CD4-positive, alpha-beta T cell (primary cell): ENCODE results near the gene ACER1. TPM values are rescaled to one million over a fixed set of nuclear protein-coding genes. Genes with fewer than 3 reads are reported as not detected.

Experiments used
- ATAC-seq: fragments of 200-7000 bp; cut with Tn5 transposase; one replicate; pipeline ENCODE4 v1.10.0; 2022; ENCODE audit warnings: mild to moderate bottlenecking; ENCODE audit not compliant: poor library complexity
- CTCF ChIA-PET: fragments of 350-600 bp; sonication (Branson Sonifier 250); formaldehyde crosslinking; loops from one replicate; lab custom pipeline; 2021; ENCODE audit warnings: antibody characterized with exemption, inconsistent platforms; lab: Charles Lee
- POLR2A ChIA-PET: fragments of 350-600 bp; sonication (Branson Sonifier 250); formaldehyde crosslinking; loops from one replicate; lab custom pipeline; 2021; ENCODE audit warnings: antibody characterized with exemption, inconsistent platforms; lab: Charles Lee
- DNase-seq, 14 experiments: peaks; one replicate each; pipeline ENCODE4 v3.0.0-alpha.2; 2013 to 2020; ENCODE audit warnings: mixed read lengths in 2 of 14
- H3K27ac ChIP-seq, 2 donors: one replicate each; pipeline versions ENCODE4 v1.5.1 to v1.7.0; 2013; ENCODE audit warnings: low read length in 2 of 2, low read depth in 1 of 2, mild to moderate bottlenecking in 1 of 2
- H3K27me3 ChIP-seq, 2 experiments: 1 replicate in 1 of 2; 2 replicates in 1 of 2; pipeline versions ENCODE4 v1.6.1 to v1.7.0; 2013; ENCODE audit warnings: low read length in 2 of 2, control low read depth in 1 of 2, mild to moderate bottlenecking in 1 of 2, moderate library complexity in 1 of 2; ENCODE audit not compliant: insufficient read depth in 2 of 2, control insufficient read depth in 1 of 2
- H3K36me3 ChIP-seq: one replicate; pipeline ENCODE4 v1.6.1; 2013; ENCODE audit warnings: low read length, control low read depth; ENCODE audit not compliant: insufficient read depth
- H3K4me1 ChIP-seq: one replicate; pipeline ENCODE4 v1.6.1; 2013; ENCODE audit warnings: low read length, control low read depth; ENCODE audit not compliant: insufficient read depth
- H3K4me3 ChIP-seq: one replicate; pipeline ENCODE4 v1.5.1; 2013; ENCODE audit warnings: mild to moderate bottlenecking, low read length, moderate library complexity
- H3K9me3 ChIP-seq, 2 experiments: 1 replicate in 1 of 2; 2 replicates in 1 of 2; pipeline versions ENCODE4 v1.6.1 to v1.7.0; 2013; ENCODE audit warnings: low read length in 2 of 2, mild to moderate bottlenecking in 2 of 2, control low read depth in 1 of 2, moderate library complexity in 1 of 2; ENCODE audit not compliant: control insufficient read depth in 1 of 2, insufficient read depth in 1 of 2
- H3K27ac Mint-ChIP-seq: one replicate; pipeline ENCODE4 v1.8.0; 2020; ENCODE audit warnings: mixed read lengths
- H3K27me3 Mint-ChIP-seq: one replicate; pipeline ENCODE4 v1.8.0; 2021; ENCODE audit warnings: mixed read lengths
- H3K36me3 Mint-ChIP-seq: one replicate; pipeline ENCODE4 v1.8.0; 2021; ENCODE audit warnings: low read depth, mixed read lengths
- H3K4me1 Mint-ChIP-seq: one replicate; pipeline ENCODE4 v1.8.0; 2021; ENCODE audit warnings: low read depth, mixed read lengths
- H3K4me3 Mint-ChIP-seq: one replicate; pipeline ENCODE4 v1.8.0; 2020; ENCODE audit warnings: mild to moderate bottlenecking, mixed read lengths
- H3K9me3 Mint-ChIP-seq: one replicate; pipeline ENCODE4 v1.8.0; 2020; ENCODE audit warnings: mixed read lengths
- CTCF ChIP-seq: fragments of 200-600 bp; IDR thresholded peaks from one replicate; pipeline ENCODE4 v1.8.0; 2022; ENCODE audit warnings: antibody characterized with exemption, mild to moderate bottlenecking
- intact Hi-C, 2 experiments: fragments of 100-400 bp; cut with DNase I in 1 of 2; cut with micrococcal nuclease in 1 of 2; formaldehyde crosslinking; loops; one replicate each; pipeline versions ENCODE4 v1.15.1 to v1.9.0; 2023 to 2025; cut with DNase I, micrococcal nuclease
- total RNA-seq, 174 experiments: library from RNA in 2 of 174; stranded (reverse) in 2 of 174; gene quantifications; one replicate each; pipeline ENCODE4 v1.2.3 and lab custom pipeline; 2021 to 2026

The ACER1 gene
- total RNA-seq, 2 experiments from 2014 or later, result 2.7 to 3.1 TPM

- H3K27me3 Mint-ChIP-seq, result no peaks in the 10 kb centered on the region
- ChIA-PET CTCF (no interaction called here), POLR2A (no interaction called here)
- H3K27ac Mint-ChIP-seq, result peak within 1 kb of the TSS; percentile 86
- ATAC-seq (peak; percentile 79), DNase-seq (peak; percentile 85 to 98 (median 94))
- peak; percentile 56 for TF ChIP-seq CTCF
- H3K4me1 ChIP-seq, result peaks cover 42% of the 10 kb centered on the region
- H3K27me3 ChIP-seq, result no peaks in the 10 kb centered on the region
- H3K4me3 Mint-ChIP-seq, result peak within 1 kb of the TSS; percentile 94
- peak within 1 kb of the TSS; percentile 54 to 75 for H3K27ac ChIP-seq
- intact Hi-C loops, result loop anchor here in 1 of 2 experiments (2.0 to 5.0 kb wide), 5 partner anchors 79 to 583 kb away; partner anchors contain the start of gene TUBB4A
- no peaks in the 10 kb centered on the region for H3K9me3 ChIP-seq
- H3K36me3 Mint-ChIP-seq, result no peaks in the 10 kb centered on the region
- no peaks in the 10 kb centered on the region for H3K36me3 ChIP-seq
- H3K9me3 Mint-ChIP-seq, result no peaks in the 10 kb centered on the region
- peaks cover 40% of the 10 kb centered on the region for H3K4me1 Mint-ChIP-seq
- peak within 1 kb of the TSS; percentile 67 for H3K4me3 ChIP-seq
Measured at GRCh38 chr19:6279931-6280591, 53.4 kb downstream of the ACER1 start, which contains the start of gene MLLT1. MLLT1 (minus strand) TSS chr19:6279975; CDS start chr19:6279784, 191 bp downstream.

GRCh38 chr19:6279620-6279930, 53.8 kb downstream of the ACER1 start:
- H3K4me1 ChIP-seq, result peaks cover 43% of the 10 kb centered on the region
- no peak overlapping the region for H3K27ac Mint-ChIP-seq
- POLR2A ChIA-PET, result interaction anchor here (0.6 to 1.0 kb wide), 2 partner anchors 82 to 493 kb away, joined by 4 read pairs; partner anchors contain the start of gene CLPP
- H3K4me3 Mint-ChIP-seq, result no peak overlapping the region
- no peaks in the 10 kb centered on the region for H3K36me3 Mint-ChIP-seq
- no peaks in the 10 kb centered on the region for H3K9me3 Mint-ChIP-seq
- intact Hi-C loops, result loop anchor here in 1 of 2 experiments (2.0 kb wide), 1 partner anchor 79 kb away; no protein-coding TSS in a partner anchor
- H3K27ac ChIP-seq, result peak overlapping the region in 1 of 2 donors; percentile 54
- no peaks in the 10 kb centered on the region for H3K27me3 Mint-ChIP-seq
- no peaks in the 10 kb centered on the region for H3K9me3 ChIP-seq
- peak overlapping the region; percentile 67 for H3K4me3 ChIP-seq
- H3K4me1 Mint-ChIP-seq, result peaks cover 40% of the 10 kb centered on the region
- CTCF ChIA-PET, result no interaction called here
- ATAC-seq (peak; percentile 51), DNase-seq (no peak)
- TF ChIP-seq CTCF, result no peak
- no peaks in the 10 kb centered on the region for H3K36me3 ChIP-seq
- no peaks in the 10 kb centered on the region for H3K27me3 ChIP-seq

- ChIA-PET POLR2A (interaction anchor here (0.6 to 1.0 kb wide), 3 partner anchors 82 to 873 kb away, joined by 4 read pairs; partner anchors contain the start of gene CLPP), CTCF (no interaction called here)
- H3K27me3 Mint-ChIP-seq, result no peaks in the 10 kb centered on the region
- no peaks in the 10 kb centered on the region for H3K36me3 Mint-ChIP-seq
- H3K27ac Mint-ChIP-seq, result peak overlapping the region; percentile 86
- Histone ChIP-seq H3K4me3 (peak overlapping the region; percentile 67), H3K4me1 (peaks cover 45% of the 10 kb centered on the region), H3K36me3 (no peaks in the 10 kb centered on the region), H3K27me3 (no peaks in the 10 kb centered on the region), H3K27ac (peak overlapping the region; percentile 54 to 75), H3K9me3 (no peaks in the 10 kb centered on the region)
- H3K4me1 Mint-ChIP-seq, result peaks cover 43% of the 10 kb centered on the region
- no peaks in the 10 kb centered on the region for H3K9me3 Mint-ChIP-seq
- peak; percentile 4 for ATAC-seq
- intact Hi-C loops, result loop anchor here in 1 of 2 experiments (2.0 kb wide), 1 partner anchor 78 kb away; no protein-coding TSS in a partner anchor
- TF ChIP-seq CTCF, result no peak
- DNase-seq, result peak in 3 of 14 experiments; percentile 4 to 43 (median 25)
- H3K4me3 Mint-ChIP-seq, result peak overlapping the region; percentile 94
Measured at GRCh38 chr19:6278740-6279619, 54.4 kb downstream of the ACER1 start.
